Measurements from ENCODE around the gene WDR75. TPM values are rescaled to one million over a fixed set of nuclear protein-coding genes. Genes with fewer than 3 reads are reported as not detected.

Gene WDR75
- polyA plus RNA-seq, 2 donors, result 15.3 to 16.5 TPM

DNA sequence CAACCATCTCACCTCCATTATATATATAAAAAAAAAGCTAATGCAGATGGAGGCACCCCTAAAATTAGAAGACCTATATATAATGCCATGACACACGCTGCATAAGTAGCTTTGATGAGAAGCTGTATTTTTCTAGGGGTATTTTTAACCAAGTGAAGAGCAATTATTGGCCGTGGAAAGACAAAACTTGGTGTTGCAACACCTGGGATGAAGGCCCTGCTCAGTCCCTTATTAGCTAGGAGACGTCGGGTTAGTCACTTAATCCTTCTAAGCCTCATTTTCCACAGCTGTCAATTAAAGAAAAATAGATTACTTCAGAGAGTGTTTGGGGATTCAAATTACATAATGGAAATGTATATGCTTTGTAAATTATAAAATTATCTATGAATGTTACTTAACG is 63.0 kb downstream of the WDR75 start:
- Histone ChIP-seq H3K4me3 (ENCODE audit: low read depth in 1 of 2, low read length in 2 of 2) (no peak overlapping the region), H3K9me3 (ENCODE audit: control insufficient read depth in 2 of 2, insufficient read depth in 1 of 2, low read depth in 1 of 2, low read length in 1 of 2) (no peaks in the 10 kb centered on the region), H3K4me1 (ENCODE audit: control insufficient read depth in 2 of 2, insufficient read depth in 2 of 2, low read length in 1 of 2) (no peaks in the 10 kb centered on the region), H3K27me3 (ENCODE audit: control insufficient read depth in 1 of 2, insufficient read depth in 2 of 2, low read length in 2 of 2) (peaks cover 0 to 2% of the 10 kb centered on the region in 2 donors), H3K27ac (ENCODE audit: low read depth in 2 of 2, low read length in 1 of 2) (no peak overlapping the region), H3K36me3 (ENCODE audit: control insufficient read depth in 2 of 2, insufficient read depth in 2 of 2, low read length in 1 of 2) (no peaks in the 10 kb centered on the region)
- WGBS, 2 donors, result 56 to 72% methylated on average over 5 of the region's 5 CpGs

DNA sequence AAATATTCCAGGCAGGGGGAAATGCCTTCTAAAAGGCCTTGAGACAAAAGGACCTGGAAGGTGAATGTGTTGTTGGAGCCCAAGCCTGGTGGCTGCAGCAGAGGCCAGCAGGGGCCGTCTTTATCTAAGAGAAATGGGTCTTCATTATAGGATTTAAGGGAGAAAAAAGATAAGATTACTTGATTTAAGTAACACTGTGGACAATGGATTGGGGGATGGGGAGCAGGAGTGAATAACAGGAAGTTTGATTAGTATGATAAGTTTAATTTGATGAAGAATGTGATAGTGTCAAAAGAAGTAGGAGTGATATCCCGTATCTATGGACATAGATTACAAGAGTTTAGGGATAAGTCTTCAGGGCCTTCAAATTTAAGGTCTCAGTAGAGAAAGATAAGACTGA is 64.2 kb downstream of the WDR75 start:
- no peak overlapping the region for H3K27ac ChIP-seq (ENCODE audit: low read depth in 2 of 2, low read length in 1 of 2)
- no peaks in the 10 kb centered on the region for H3K36me3 ChIP-seq (ENCODE audit: control insufficient read depth in 2 of 2, insufficient read depth in 2 of 2, low read length in 1 of 2)
- WGBS, 2 donors, result 76 to 86% methylated on average over 2 of the region's 2 CpGs

DNA sequence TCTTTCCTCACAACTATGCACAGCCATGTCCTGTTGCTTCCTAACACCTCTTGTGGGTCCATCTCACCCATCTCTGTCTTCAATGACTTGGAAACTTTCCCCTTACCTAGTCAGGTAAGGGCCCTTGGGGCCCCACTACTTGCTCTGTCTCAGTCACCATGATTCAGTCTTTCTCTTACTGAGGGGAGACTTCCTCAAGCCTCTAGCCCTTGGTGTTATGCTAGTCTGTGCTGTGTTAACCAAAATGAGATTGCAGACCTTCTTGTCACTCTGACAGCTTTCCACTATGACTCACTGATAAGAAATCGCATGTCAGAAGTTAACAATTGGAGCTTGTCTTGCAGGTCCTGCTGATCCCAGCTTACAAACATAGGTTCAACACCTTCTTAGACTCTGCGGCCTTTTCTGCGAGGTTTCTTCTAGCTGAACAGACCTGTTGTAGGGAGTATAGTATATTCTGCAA is 65.3 kb downstream of the WDR75 start:
- H3K4me3 ChIP-seq (ENCODE audit: low read depth in 1 of 2, low read length in 2 of 2), result no peak overlapping the region
- H3K27me3 ChIP-seq (ENCODE audit: control insufficient read depth in 1 of 2, insufficient read depth in 2 of 2, low read length in 2 of 2), result peaks cover 0 to 2% of the 10 kb centered on the region in 2 donors
- H3K27ac ChIP-seq (ENCODE audit: low read depth in 2 of 2, low read length in 1 of 2), result no peak overlapping the region
- no peaks in the 10 kb centered on the region for H3K9me3 ChIP-seq (ENCODE audit: control insufficient read depth in 2 of 2, insufficient read depth in 1 of 2, low read depth in 1 of 2, low read length in 1 of 2)
- 66 to 68% methylated on average over 3 of the region's 3 CpGs for WGBS, 2 donors
- no peaks in the 10 kb centered on the region for H3K36me3 ChIP-seq (ENCODE audit: control insufficient read depth in 2 of 2, insufficient read depth in 2 of 2, low read length in 1 of 2)
- H3K4me1 ChIP-seq (ENCODE audit: control insufficient read depth in 2 of 2, insufficient read depth in 2 of 2, low read length in 1 of 2), result no peaks in the 10 kb centered on the region

More for the DNA sequence above, 64.2 kb downstream of the WDR75 start:
- Histone ChIP-seq H3K9me3 (ENCODE audit: control insufficient read depth in 2 of 2, insufficient read depth in 1 of 2, low read depth in 1 of 2, low read length in 1 of 2) (no peaks in the 10 kb centered on the region), H3K27me3 (ENCODE audit: control insufficient read depth in 1 of 2, insufficient read depth in 2 of 2, low read length in 2 of 2) (peaks cover 0 to 2% of the 10 kb centered on the region in 2 donors), H3K4me1 (ENCODE audit: control insufficient read depth in 2 of 2, insufficient read depth in 2 of 2, low read length in 1 of 2) (no peaks in the 10 kb centered on the region), H3K4me3 (ENCODE audit: low read depth in 1 of 2, low read length in 2 of 2) (no peak overlapping the region)

DNA sequence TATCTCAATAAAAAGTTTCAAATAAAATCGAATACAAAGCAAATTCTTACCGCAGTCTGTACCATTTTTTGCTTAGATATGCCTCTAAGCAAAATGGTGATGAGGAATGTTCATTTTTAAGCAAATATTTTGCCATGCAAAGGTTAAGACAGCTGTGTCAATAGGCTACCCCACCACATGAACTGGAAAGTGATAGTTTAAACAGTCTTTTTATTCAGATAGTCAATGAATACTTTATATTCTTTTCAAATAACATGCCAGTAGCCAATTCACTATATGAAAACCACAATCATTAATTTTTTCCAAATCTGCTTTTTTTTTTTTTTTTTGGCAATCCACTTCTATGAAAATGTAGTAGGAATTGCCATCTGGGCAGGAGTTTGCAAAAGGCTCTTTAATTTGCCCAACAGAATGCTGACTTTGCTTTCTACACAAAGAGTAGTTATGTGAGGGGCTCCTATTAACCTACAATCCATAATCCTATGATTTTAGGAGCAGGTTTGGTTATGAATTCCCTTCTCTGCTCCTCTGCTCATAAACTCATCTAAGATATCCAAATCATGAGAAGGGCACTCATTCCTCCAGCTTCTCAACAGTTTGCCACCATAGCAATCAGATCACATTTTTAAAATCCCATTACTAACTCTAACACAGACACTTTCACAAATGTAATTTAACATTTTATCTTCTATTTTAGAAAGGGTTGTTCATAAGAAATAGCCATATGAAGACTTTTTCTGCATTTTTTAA is 70.1 kb downstream of the WDR75 start:
- no peaks in the 10 kb centered on the region for H3K4me1 ChIP-seq (ENCODE audit: control insufficient read depth in 2 of 2, insufficient read depth in 2 of 2, low read length in 1 of 2)
- 84 to 88% methylated on average over 2 of the region's 2 CpGs for WGBS, 2 donors

DNA sequence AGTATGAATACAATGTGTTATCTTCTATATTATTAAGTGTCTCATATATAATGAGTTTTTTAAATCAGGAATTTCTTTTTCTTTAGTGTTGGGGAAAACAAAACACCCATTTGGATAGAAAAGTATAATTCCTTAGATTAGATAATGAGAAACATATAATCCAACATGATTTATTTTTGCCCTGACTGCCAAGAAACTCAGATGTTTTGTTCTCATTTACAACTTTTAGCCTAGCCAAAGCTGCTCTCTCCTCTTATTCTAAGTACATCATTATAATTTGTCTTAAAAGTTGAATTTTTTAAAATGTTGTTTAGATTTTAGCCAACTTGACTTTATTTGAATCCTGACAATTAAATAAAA is 70.7 kb downstream of the WDR75 start:
- Histone ChIP-seq H3K9me3 (ENCODE audit: control insufficient read depth in 2 of 2, insufficient read depth in 1 of 2, low read depth in 1 of 2, low read length in 1 of 2) (no peaks in the 10 kb centered on the region), H3K36me3 (ENCODE audit: control insufficient read depth in 2 of 2, insufficient read depth in 2 of 2, low read length in 1 of 2) (no peaks in the 10 kb centered on the region), H3K27ac (ENCODE audit: low read depth in 2 of 2, low read length in 1 of 2) (no peak overlapping the region), H3K27me3 (ENCODE audit: control insufficient read depth in 1 of 2, insufficient read depth in 2 of 2, low read length in 2 of 2) (no peaks in the 10 kb centered on the region), H3K4me1 (ENCODE audit: control insufficient read depth in 2 of 2, insufficient read depth in 2 of 2, low read length in 1 of 2) (no peaks in the 10 kb centered on the region), H3K4me3 (ENCODE audit: low read depth in 1 of 2, low read length in 2 of 2) (no peak overlapping the region)

More for the DNA sequence above, 70.1 kb downstream of the WDR75 start:
- no peaks in the 10 kb centered on the region for H3K9me3 ChIP-seq (ENCODE audit: control insufficient read depth in 2 of 2, insufficient read depth in 1 of 2, low read depth in 1 of 2, low read length in 1 of 2)
- no peak overlapping the region for H3K4me3 ChIP-seq (ENCODE audit: low read depth in 1 of 2, low read length in 2 of 2)
- H3K27ac ChIP-seq (ENCODE audit: low read depth in 2 of 2, low read length in 1 of 2), result no peak overlapping the region
- no peaks in the 10 kb centered on the region for H3K27me3 ChIP-seq (ENCODE audit: control insufficient read depth in 1 of 2, insufficient read depth in 2 of 2, low read length in 2 of 2)
- H3K36me3 ChIP-seq (ENCODE audit: control insufficient read depth in 2 of 2, insufficient read depth in 2 of 2, low read length in 1 of 2), result no peaks in the 10 kb centered on the region

DNA sequence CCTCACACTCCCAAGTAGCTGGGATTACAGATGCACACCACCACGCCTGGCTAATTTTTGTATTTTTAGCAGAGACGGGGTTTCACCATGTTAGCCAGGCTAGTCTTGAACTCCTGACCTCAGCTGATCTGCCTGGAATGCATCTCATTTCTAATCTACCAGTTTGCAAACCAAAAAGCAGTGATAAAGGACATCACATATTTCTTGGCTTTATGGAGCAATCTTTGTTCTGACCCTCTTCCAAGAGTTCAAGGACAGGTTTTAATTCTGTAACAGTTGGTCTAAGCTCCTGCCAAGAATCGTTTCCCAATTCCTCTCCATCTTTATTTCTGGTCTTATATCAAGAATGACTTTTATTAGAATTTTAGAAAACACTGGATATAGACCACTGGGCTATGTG is 71.6 kb downstream of the WDR75 start:
- H3K9me3 ChIP-seq (ENCODE audit: control insufficient read depth in 2 of 2, insufficient read depth in 1 of 2, low read depth in 1 of 2, low read length in 1 of 2), result no peaks in the 10 kb centered on the region
- no peaks in the 10 kb centered on the region for H3K36me3 ChIP-seq (ENCODE audit: control insufficient read depth in 2 of 2, insufficient read depth in 2 of 2, low read length in 1 of 2)
- H3K4me1 ChIP-seq (ENCODE audit: control insufficient read depth in 2 of 2, insufficient read depth in 2 of 2, low read length in 1 of 2), result no peaks in the 10 kb centered on the region
- WGBS, 2 donors, result 66 to 68% methylated on average over 3 of the region's 3 CpGs
- H3K27ac ChIP-seq (ENCODE audit: low read depth in 2 of 2, low read length in 1 of 2), result no peak overlapping the region
- no peaks in the 10 kb centered on the region for H3K27me3 ChIP-seq (ENCODE audit: control insufficient read depth in 1 of 2, insufficient read depth in 2 of 2, low read length in 2 of 2)
- no peak overlapping the region for H3K4me3 ChIP-seq (ENCODE audit: low read depth in 1 of 2, low read length in 2 of 2)

DNA sequence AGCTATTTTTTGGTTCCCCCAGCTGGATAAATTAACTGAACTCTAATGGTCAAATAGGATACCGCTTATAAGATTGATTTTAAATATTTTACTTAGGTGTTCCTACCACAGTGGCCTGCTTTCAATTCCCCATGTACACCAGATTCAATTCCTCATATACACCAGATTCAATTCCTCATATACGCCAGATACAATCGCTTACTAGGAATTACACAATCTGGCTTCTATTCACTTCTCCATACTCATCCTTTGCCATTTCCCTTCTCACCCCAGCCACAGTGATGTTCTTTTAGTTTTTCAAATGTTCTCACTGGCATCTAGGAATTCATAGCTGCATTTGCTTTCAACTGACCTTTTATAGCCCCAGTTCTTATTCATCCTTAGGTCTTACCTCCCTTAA is 72.8 kb downstream of the WDR75 start:
- H3K27me3 ChIP-seq (ENCODE audit: control insufficient read depth in 1 of 2, insufficient read depth in 2 of 2, low read length in 2 of 2), result no peaks in the 10 kb centered on the region
- no peak overlapping the region for H3K4me3 ChIP-seq (ENCODE audit: low read depth in 1 of 2, low read length in 2 of 2)
- no peak overlapping the region for H3K27ac ChIP-seq (ENCODE audit: low read depth in 2 of 2, low read length in 1 of 2)
- H3K36me3 ChIP-seq (ENCODE audit: control insufficient read depth in 2 of 2, insufficient read depth in 2 of 2, low read length in 1 of 2), result no peaks in the 10 kb centered on the region
- H3K4me1 ChIP-seq (ENCODE audit: control insufficient read depth in 2 of 2, insufficient read depth in 2 of 2, low read length in 1 of 2), result no peaks in the 10 kb centered on the region
- H3K9me3 ChIP-seq (ENCODE audit: control insufficient read depth in 2 of 2, insufficient read depth in 1 of 2, low read depth in 1 of 2, low read length in 1 of 2), result no peaks in the 10 kb centered on the region
- 93 to 94% methylated on average over 3 of the region's 3 CpGs for WGBS, 2 donors

DNA sequence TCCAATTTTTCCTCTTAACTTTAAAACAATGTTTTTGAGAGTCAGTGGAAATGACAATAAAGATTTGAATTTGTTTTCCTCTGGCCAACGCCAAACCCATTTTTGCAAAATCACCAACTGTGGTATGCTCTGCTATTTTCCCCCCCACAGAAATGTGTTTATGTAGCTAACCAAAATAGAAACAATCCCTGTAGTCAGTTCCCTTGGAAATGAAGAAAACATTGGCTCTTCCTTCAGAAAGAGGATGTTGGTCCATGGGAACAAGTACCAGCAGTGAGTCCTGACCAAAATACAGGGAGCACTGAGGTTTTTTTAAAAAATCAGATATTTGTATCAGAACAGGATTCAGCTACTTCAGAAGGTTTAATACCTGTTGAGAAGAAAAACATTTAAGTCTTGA is 74.0 kb downstream of the WDR75 start:
- 52 to 59% methylated on average over 1 of the region's 1 CpG for WGBS, 2 donors
- no peaks in the 10 kb centered on the region for H3K27me3 ChIP-seq (ENCODE audit: control insufficient read depth in 1 of 2, insufficient read depth in 2 of 2, low read length in 2 of 2)
- no peaks in the 10 kb centered on the region for H3K9me3 ChIP-seq (ENCODE audit: control insufficient read depth in 2 of 2, insufficient read depth in 1 of 2, low read depth in 1 of 2, low read length in 1 of 2)
- no peak overlapping the region for H3K27ac ChIP-seq (ENCODE audit: low read depth in 2 of 2, low read length in 1 of 2)
- no peaks in the 10 kb centered on the region for H3K36me3 ChIP-seq (ENCODE audit: control insufficient read depth in 2 of 2, insufficient read depth in 2 of 2, low read length in 1 of 2)
- no peak overlapping the region for H3K4me3 ChIP-seq (ENCODE audit: low read depth in 1 of 2, low read length in 2 of 2)
- H3K4me1 ChIP-seq (ENCODE audit: control insufficient read depth in 2 of 2, insufficient read depth in 2 of 2, low read length in 1 of 2), result no peaks in the 10 kb centered on the region

DNA sequence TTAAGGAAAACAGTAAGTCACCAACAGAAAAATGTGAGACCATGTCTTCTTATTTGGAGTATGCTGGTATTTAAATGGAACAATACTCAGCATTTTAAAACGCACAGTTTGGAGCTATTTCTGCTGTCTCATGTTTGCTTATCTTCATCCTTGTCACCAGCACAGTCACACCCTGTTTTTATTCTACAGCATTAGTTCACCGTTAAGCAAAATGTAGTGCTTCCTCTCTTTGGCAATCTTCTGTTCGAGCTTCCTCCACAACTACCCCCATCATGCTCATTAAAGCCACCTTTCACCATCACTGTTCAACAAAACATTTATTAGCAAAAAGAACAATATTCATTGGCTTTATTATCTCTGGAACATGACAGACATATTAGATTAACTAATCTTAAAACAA is 75.3 kb downstream of the WDR75 start:
- no peaks in the 10 kb centered on the region for H3K4me1 ChIP-seq (ENCODE audit: control insufficient read depth in 2 of 2, insufficient read depth in 2 of 2, low read length in 1 of 2)
- no peaks in the 10 kb centered on the region for H3K27me3 ChIP-seq (ENCODE audit: control insufficient read depth in 1 of 2, insufficient read depth in 2 of 2, low read length in 2 of 2)
- no peak overlapping the region for H3K27ac ChIP-seq (ENCODE audit: low read depth in 2 of 2, low read length in 1 of 2)
- H3K4me3 ChIP-seq (ENCODE audit: low read depth in 1 of 2, low read length in 2 of 2), result no peak overlapping the region
- H3K9me3 ChIP-seq (ENCODE audit: control insufficient read depth in 2 of 2, insufficient read depth in 1 of 2, low read depth in 1 of 2, low read length in 1 of 2), result no peaks in the 10 kb centered on the region
- 62 to 79% methylated on average over 3 of the region's 3 CpGs for WGBS, 2 donors
- H3K36me3 ChIP-seq (ENCODE audit: control insufficient read depth in 2 of 2, insufficient read depth in 2 of 2, low read length in 1 of 2), result no peaks in the 10 kb centered on the region

DNA sequence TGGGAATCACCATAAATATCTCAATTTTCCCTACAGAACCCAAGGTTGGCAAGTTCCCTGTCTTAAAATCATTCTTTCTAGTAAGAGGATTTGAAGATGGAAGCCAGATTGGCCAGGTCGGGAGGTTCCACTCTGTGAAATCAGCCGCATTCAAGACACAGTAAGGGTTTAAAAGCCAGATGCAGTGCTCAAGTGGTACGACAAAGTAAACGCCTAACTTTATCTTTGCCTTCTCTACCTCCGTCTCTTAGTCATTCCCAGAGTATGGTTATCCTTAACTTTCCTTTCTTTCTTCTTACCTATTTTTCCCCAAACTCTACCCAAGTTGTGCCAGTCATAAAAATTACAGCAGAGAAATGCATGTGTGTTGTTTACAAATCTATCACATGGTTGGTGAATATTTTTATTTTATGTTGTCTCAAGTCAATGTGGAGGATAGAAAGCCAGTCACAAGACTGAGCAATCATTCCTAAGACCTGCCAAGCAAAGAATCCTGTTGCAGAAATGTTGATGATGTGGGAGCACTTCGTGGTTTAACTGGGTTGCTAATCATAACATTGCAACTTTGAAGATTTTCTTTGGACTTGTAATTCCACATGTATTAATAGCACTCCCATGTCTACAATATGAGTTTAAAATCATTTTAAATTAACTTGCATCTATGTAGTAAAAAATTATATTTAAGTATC is 76.7 kb downstream of the WDR75 start:
- WGBS, 2 donors, result 87% methylated on average over 6 of the region's 6 CpGs
- H3K27me3 ChIP-seq (ENCODE audit: control insufficient read depth in 1 of 2, insufficient read depth in 2 of 2, low read length in 2 of 2), result no peaks in the 10 kb centered on the region
- no peaks in the 10 kb centered on the region for H3K4me1 ChIP-seq (ENCODE audit: control insufficient read depth in 2 of 2, insufficient read depth in 2 of 2, low read length in 1 of 2)
- H3K27ac ChIP-seq (ENCODE audit: low read depth in 2 of 2, low read length in 1 of 2), result no peak overlapping the region
- no peaks in the 10 kb centered on the region for H3K36me3 ChIP-seq (ENCODE audit: control insufficient read depth in 2 of 2, insufficient read depth in 2 of 2, low read length in 1 of 2)
- H3K9me3 ChIP-seq (ENCODE audit: control insufficient read depth in 2 of 2, insufficient read depth in 1 of 2, low read depth in 1 of 2, low read length in 1 of 2), result no peaks in the 10 kb centered on the region
- no peak overlapping the region for H3K4me3 ChIP-seq (ENCODE audit: low read depth in 1 of 2, low read length in 2 of 2)

All from esophagus (tissue), 2 donors.